Activated T-cell treated with anti-CD3 and anti-CD28 coated beads, Interleukin-2, amount 50 U/mL, for 24 hours (primary cell): ENCODE data around the gene ZNF658.
"Not testable (repeated sequence)": the region's sequence is repeated elsewhere in the genome, so short reads cannot be mapped to it uniquely, and the experiment has no call there.

Experiments
- DNase-seq: peaks from one replicate; pipeline ENCODE4 v3.0.0-alpha.2; 2020
- H3K27ac Mint-ChIP-seq: 2 replicates; pipeline ENCODE4 v1.8.0; 2020; ENCODE audit warnings: mild to moderate bottlenecking, mixed read lengths
- H3K27me3 Mint-ChIP-seq: 2 replicates; pipeline ENCODE4 v1.8.0; 2020; ENCODE audit warnings: mixed read lengths
- H3K36me3 Mint-ChIP-seq: 2 replicates; pipeline ENCODE4 v1.8.0; 2020; ENCODE audit warnings: low read depth, mixed read lengths
- H3K4me1 Mint-ChIP-seq: 2 replicates; pipeline ENCODE4 v1.8.0; 2020; ENCODE audit warnings: low read depth, mixed read lengths
- H3K4me3 Mint-ChIP-seq: 2 replicates; pipeline ENCODE4 v1.8.0; 2020; ENCODE audit warnings: mild to moderate bottlenecking, moderate library complexity, mixed read lengths
- H3K9me3 Mint-ChIP-seq: 2 replicates; pipeline ENCODE4 v1.8.0; 2020; ENCODE audit warnings: mixed read lengths

ZNF658 gene

DNA sequence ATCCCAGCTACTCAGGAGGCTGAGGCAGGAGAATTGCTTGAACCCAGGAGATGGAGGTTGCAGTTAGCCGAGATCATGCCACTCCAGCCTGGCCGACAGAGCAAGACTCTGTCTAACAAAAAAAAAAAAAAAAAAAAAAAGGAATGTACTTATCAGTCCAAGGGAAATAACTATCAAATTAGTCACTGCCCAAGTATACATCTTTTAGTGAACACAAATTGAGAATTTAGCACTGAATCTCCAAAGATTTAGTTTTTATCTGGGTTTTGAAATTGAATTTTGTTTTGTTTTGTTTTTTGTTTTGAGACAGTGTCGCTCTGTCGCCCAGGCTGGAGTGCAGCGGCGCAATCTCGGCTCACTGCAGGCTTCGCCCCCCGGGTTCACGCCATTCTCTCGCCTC, 52.1 kb downstream of the ZNF658 start:
- H3K4me3 Mint-ChIP-seq, DNase-seq, H3K4me1 Mint-ChIP-seq, H3K36me3 Mint-ChIP-seq, H3K27ac Mint-ChIP-seq, H3K27me3 Mint-ChIP-seq, H3K9me3 Mint-ChIP-seq: not testable (repeated sequence)
